Transverse colon (tissue), 4 donors: ENCODE measurements around the gene FARP1. TPM values are rescaled to one million over a fixed set of nuclear protein-coding genes. Genes with fewer than 3 reads are reported as not detected.
A peak's percentile ranks its signal among the peaks of the same experiment; 100 is the strongest.

ENCODE experiments used
- DNase-seq: peaks from one replicate; pipeline ENCODE4 v3.0.0-alpha.2; 2019
- H3K27ac ChIP-seq, 4 donors: fragments of 200-600 bp; sonication (generic); 2 replicates each; pipeline ENCODE4 v1.5.1; 2016 to 2018; ENCODE audit warnings: inconsistent platforms in 4 of 4
- H3K27me3 ChIP-seq: fragments of 200-600 bp; sonication (generic); 2 replicates; pipeline ENCODE4 v1.5.1; 2017; ENCODE audit warnings: inconsistent platforms
- H3K36me3 ChIP-seq, 4 donors: fragments of 200-600 bp; sonication (generic); 2 replicates each; pipeline ENCODE4 v1.5.1; 2017 to 2019; ENCODE audit warnings: inconsistent platforms in 4 of 4
- H3K4me1 ChIP-seq, 4 donors: fragments of 200-600 bp; sonication (generic); 2 replicates each; pipeline ENCODE4 v1.5.1; 2017 to 2020; ENCODE audit warnings: inconsistent platforms in 4 of 4
- H3K4me3 ChIP-seq, 4 donors: fragments of 200-600 bp; sonication (generic); 1 replicate in 1 of 4; 2 replicates in 3 of 4; pipeline versions ENCODE4 v1.5.1 to v1.6.1; 2017 to 2019; ENCODE audit warnings: inconsistent platforms in 4 of 4
- H3K9me3 ChIP-seq, 2 donors: fragments of 200-600 bp; sonication (generic); 2 replicates each; pipeline ENCODE4 v1.5.1; 2017 to 2019; ENCODE audit warnings: inconsistent platforms in 2 of 2
- CTCF ChIP-seq, 5 experiments: fragments of 200-600 bp in 3 of 5; fragments of 450-650 bp in 2 of 5; sonication (generic) in 3 of 5; IDR thresholded peaks; 1 replicate in 2 of 5; 2 replicates in 3 of 5; pipeline ENCODE4 v1.5.1; 2016 to 2017; ENCODE audit warnings: antibody characterized with exemption in 5 of 5, inconsistent platforms in 3 of 5, mild to moderate bottlenecking in 2 of 5, moderate library complexity in 1 of 5
- EP300 ChIP-seq: sonication (generic); formaldehyde crosslinking; IDR thresholded peaks from one replicate; pipeline ENCODE4 v1.6.1; 2017; ENCODE audit warnings: antibody characterized with exemption, low read depth
- POLR2A ChIP-seq: fragments of 450-650 bp; IDR thresholded peaks from one replicate; pipeline ENCODE4 v1.6.1; 2016; ENCODE audit warnings: antibody characterized with exemption, mild to moderate bottlenecking, moderate library complexity
- POLR2AphosphoS5 ChIP-seq, 3 donors: sonication (generic); formaldehyde crosslinking; IDR thresholded peaks; one replicate each; pipeline ENCODE4 v1.6.1; 2016; ENCODE audit warnings: antibody characterized with exemption in 3 of 3
- WGBS, 2 donors: methylation state at CpG; one replicate each; pipeline ENCODE4 v1.1.5; 2018; ENCODE audit warnings: low coverage in 1 of 2; 5-methylcytosine and 5-hydroxymethylcytosine counted together
- in situ Hi-C, 4 donors: fragments of 200-750 bp; cut with MboI; loops; one replicate each; pipeline versions ENCODE4 v1.15.0 to v1.15.1; 2017; ENCODE audit warnings: low sequenced_read_pairs in 3 of 4, low pct_ligation_motif_present in 1 of 4, low pct_unique_long_range_greater_than_20kb in 1 of 4
- intact Hi-C: fragments of 100-400 bp; cut with DNase I; formaldehyde crosslinking; loops from one replicate; pipeline ENCODE4 v1.15.1; 2023; ENCODE audit warnings: low total_unique reads
- total RNA-seq, 4 donors: library from RNA; depleted of rRNA; stranded (reverse); fragments of >200 nt; gene quantifications; one replicate each; pipeline ENCODE4 v1.1.0, GENCODE V29; 2016

The FARP1 gene
- total RNA-seq, 4 donors from 2014 or later, result 32.8 to 41.8 (median 38.3) TPM

DNA sequence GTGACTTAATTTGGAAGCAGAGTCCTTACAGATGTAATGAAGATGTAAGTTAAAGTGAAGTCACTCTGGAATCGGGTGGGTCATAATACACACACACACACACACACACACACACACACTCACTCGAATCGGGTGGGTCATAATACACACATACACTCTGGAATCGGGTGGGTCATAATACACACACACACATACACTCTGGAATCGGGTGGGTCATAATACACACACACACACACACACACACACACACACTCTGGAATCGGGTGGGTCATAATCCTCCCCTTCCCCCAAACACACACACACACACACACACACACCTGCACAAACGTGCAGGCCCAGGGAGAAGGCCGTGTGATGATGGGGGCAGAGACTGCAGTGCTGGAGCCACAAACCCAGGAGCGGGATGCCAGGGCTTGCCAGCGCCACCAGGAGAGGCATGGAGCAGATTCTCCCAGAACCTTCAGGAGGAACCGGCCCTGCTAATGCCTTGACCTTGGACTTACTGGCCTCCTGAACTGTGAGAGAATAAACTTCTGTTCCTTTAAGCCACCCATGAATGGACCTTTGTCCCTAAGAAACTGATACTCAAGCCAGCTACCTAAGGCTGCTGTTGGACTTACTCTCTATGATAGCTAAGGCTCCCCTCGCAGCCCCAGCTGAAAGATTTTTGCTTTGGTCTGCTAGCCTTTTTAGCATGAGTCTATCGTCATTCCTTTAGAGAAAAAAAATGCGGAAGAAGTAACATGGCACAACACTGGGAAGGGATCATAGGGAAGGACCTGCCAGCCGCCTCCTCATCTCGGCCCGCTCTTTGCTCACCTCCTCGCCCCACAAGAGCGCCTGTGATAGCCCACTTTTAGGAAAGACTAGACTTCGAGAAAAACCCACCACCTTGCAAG lies 170.4 kb downstream of the FARP1 start:
- DNase-seq, result no peak
- Histone ChIP-seq H3K27ac (peak overlapping the region in 2 of 4 donors; percentile 46), H3K9me3 (no peaks in the 10 kb centered on the region), H3K27me3 (no peaks in the 10 kb centered on the region), H3K4me3 (no peak overlapping the region), H3K36me3 (no peaks in the 10 kb centered on the region), H3K4me1 (peaks cover 4 to 30% (median 23%) of the 10 kb centered on the region in 4 donors)
- TF ChIP-seq EP300 (no peak), POLR2A (no peak), CTCF (IDR thresholded peaks at IDR 0.05) (no peak), POLR2AphosphoS5 (IDR thresholded peaks at IDR 0.05) (no peak)
- in situ Hi-C loops, result no loop called here
- intact Hi-C loops, result no loop called here
- WGBS, 2 donors, result 46 to 66% methylated on average over 6 to 19 of the region's 20 CpGs

DNA sequence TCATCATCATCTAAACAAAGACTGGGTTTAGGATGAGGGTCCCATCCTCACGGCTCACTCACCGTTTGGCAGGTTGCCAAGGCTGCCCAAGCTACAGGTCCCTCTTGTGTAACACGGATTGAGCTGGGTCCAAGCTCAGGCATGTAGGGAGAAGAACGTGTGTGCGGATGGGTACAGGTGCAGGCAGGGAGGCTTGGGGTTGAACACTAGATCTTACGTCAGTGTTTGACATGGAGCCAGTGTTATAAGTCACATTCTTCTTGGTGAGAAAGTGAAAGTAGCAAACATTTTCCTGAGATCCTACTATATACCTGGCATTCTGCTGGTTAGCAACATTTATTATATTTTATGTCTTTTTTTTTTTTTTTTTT lies 171.0 kb downstream of the FARP1 start:
- H3K36me3 ChIP-seq, result no peaks in the 10 kb centered on the region
- peaks cover 4 to 27% (median 23%) of the 10 kb centered on the region in 4 donors for H3K4me1 ChIP-seq
- no peaks in the 10 kb centered on the region for H3K9me3 ChIP-seq
- WGBS, 2 donors, result 74 to 85% methylated on average over 3 to 6 of the region's 6 CpGs
- intact Hi-C loops, result no loop called here
- H3K4me3 ChIP-seq, result no peak overlapping the region
- no peak for DNase-seq
- H3K27me3 ChIP-seq, result no peaks in the 10 kb centered on the region
- H3K27ac ChIP-seq, result peak overlapping the region in 1 of 4 donors; percentile 10
- TF ChIP-seq EP300 (no peak), CTCF (IDR thresholded peaks at IDR 0.05) (no peak), POLR2AphosphoS5 (IDR thresholded peaks at IDR 0.05) (no peak), POLR2A (no peak)
- in situ Hi-C loops, result no loop called here

DNA sequence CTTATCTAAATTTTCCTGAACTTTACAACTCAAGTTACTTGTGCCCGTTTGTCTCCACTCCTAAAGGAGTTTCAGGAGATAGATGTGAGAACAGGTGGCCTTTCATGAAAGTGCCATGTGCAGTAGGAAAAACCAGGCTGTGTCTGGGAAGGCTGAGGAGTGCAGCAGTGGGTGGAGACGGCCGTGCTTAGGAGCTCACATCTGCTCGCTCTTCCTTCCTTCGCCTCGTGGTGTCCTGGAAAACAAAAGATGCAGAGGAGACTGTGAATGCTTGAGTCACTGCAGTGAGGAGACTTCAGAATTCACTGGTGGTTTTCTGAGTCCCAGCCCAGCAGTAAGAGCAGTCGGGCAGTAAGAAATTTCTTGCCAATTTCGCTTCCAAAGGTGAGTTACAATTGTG lies 172.6 kb downstream of the FARP1 start:
- Histone ChIP-seq H3K27ac (no peak overlapping the region), H3K36me3 (no peaks in the 10 kb centered on the region), H3K4me3 (no peak overlapping the region), H3K4me1 (peaks cover 4 to 27% (median 23%) of the 10 kb centered on the region in 4 donors), H3K9me3 (no peaks in the 10 kb centered on the region), H3K27me3 (no peaks in the 10 kb centered on the region)
- in situ Hi-C loops (no loop called here), intact Hi-C loops (no loop called here)
- 62 to 66% methylated on average over 8 of the region's 8 CpGs for WGBS, 2 donors
- TF ChIP-seq EP300 (no peak), POLR2AphosphoS5 (IDR thresholded peaks at IDR 0.05) (no peak), CTCF (IDR thresholded peaks at IDR 0.05) (no peak), POLR2A (no peak)
- no peak for DNase-seq

DNA sequence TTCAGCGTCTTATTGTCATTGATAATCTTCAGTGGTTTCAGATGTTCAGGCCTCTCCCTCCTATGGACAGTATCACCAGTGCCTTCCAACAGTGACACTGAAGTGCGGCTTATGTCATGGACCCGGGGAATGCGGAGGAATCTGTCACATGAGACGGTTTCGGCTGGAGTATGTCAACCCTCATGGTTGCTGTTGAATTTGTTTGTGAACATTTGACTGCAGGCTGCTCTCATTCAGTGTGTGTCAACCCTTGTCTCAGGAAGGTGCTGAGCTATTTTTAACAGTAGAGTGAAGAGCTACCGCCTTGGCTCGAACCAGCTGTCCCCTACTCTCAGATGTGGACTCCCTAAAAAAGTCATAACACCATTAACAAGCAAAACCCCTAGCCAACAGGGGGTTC lies 173.0 kb downstream of the FARP1 start:
- Histone ChIP-seq H3K27ac (no peak overlapping the region), H3K27me3 (no peaks in the 10 kb centered on the region), H3K9me3 (no peaks in the 10 kb centered on the region), H3K36me3 (no peaks in the 10 kb centered on the region), H3K4me3 (no peak overlapping the region), H3K4me1 (peaks cover 4 to 24% (median 21%) of the 10 kb centered on the region in 4 donors)
- TF ChIP-seq POLR2A (no peak), CTCF (IDR thresholded peaks at IDR 0.05) (no peak), POLR2AphosphoS5 (IDR thresholded peaks at IDR 0.05) (no peak), EP300 (no peak)
- 82 to 100% methylated on average over 2 to 8 of the region's 8 CpGs for WGBS, 2 donors
- in situ Hi-C loops (no loop called here), intact Hi-C loops (loop anchor here (1.0 kb wide), 1 partner anchor 26 kb away; no protein-coding TSS in a partner anchor)
- DNase-seq, result no peak
